Natural killer cell (primary cell): Measurements from ENCODE around the gene MMP10. TPM values are rescaled to one million over a fixed set of nuclear protein-coding genes. Genes with fewer than 3 reads are reported as not detected.

Source experiments
- ATAC-seq, 3 donors: fragments of 150-1000 bp in 2 of 3; fragments of 200-7000 bp in 1 of 3; cut with Tn5 transposase; 1 replicate in 1 of 3; 2 replicates in 2 of 3; pipeline ENCODE4 v1.10.0; 2021; ENCODE audit warnings: mild to moderate bottlenecking in 2 of 3, moderate library complexity in 2 of 3
- DNase-seq, 2 donors: peaks; one replicate each; pipeline versions ENCODE4 v3.0.0 to v3.0.0-alpha.2; 2013 to 2021; ENCODE audit warnings: mixed read lengths in 1 of 2
- H3K27ac ChIP-seq: one replicate; pipeline ENCODE4 v1.5.1; 2013; ENCODE audit warnings: mild to moderate bottlenecking, low read length
- H3K27me3 ChIP-seq: one replicate; pipeline ENCODE4 v1.6.1; 2013; ENCODE audit warnings: low read length; ENCODE audit not compliant: control insufficient read depth, insufficient read depth
- H3K36me3 ChIP-seq: one replicate; pipeline ENCODE4 v1.6.1; 2013; ENCODE audit warnings: low read length; ENCODE audit not compliant: control insufficient read depth, insufficient read depth
- H3K4me1 ChIP-seq: one replicate; pipeline ENCODE4 v1.6.1; 2013; ENCODE audit warnings: low read length; ENCODE audit not compliant: control insufficient read depth, insufficient read depth
- H3K4me3 ChIP-seq: one replicate; pipeline ENCODE4 v1.5.1; 2013; ENCODE audit warnings: low read length
- H3K9me3 ChIP-seq: one replicate; pipeline ENCODE4 v1.6.1; 2013; ENCODE audit warnings: low read length; ENCODE audit not compliant: control insufficient read depth, insufficient read depth
- H3K27ac Mint-ChIP-seq, 2 donors: one replicate each; pipeline ENCODE4 v1.8.0; 2022; ENCODE audit warnings: mild to moderate bottlenecking in 2 of 2, mixed read lengths in 2 of 2, moderate library complexity in 1 of 2
- H3K27me3 Mint-ChIP-seq, 2 donors: one replicate each; pipeline ENCODE4 v1.8.0; 2022; ENCODE audit warnings: low read depth in 2 of 2, mixed read lengths in 2 of 2
- H3K36me3 Mint-ChIP-seq: one replicate; pipeline ENCODE4 v1.8.0; 2022; ENCODE audit warnings: mixed read lengths
- H3K4me1 Mint-ChIP-seq, 2 donors: one replicate each; pipeline ENCODE4 v1.8.0; 2022; ENCODE audit warnings: mixed read lengths in 2 of 2
- H3K4me3 Mint-ChIP-seq: one replicate; pipeline ENCODE4 v1.8.0; 2022; ENCODE audit warnings: mild to moderate bottlenecking, moderate library complexity, mixed read lengths
- H3K9me3 Mint-ChIP-seq, 2 donors: one replicate each; pipeline ENCODE4 v1.8.0; 2022; ENCODE audit warnings: mixed read lengths in 2 of 2
- CTCF ChIP-seq: fragments of 200-600 bp; IDR thresholded peaks from one replicate; pipeline ENCODE4 v1.8.0; 2022; ENCODE audit warnings: antibody characterized with exemption
- WGBS: methylation state at CpG from one replicate; pipeline ENCODE4 v1.1.7; 2013; ENCODE audit warnings: missing lambda C conversion rate; ENCODE audit not compliant: insufficient coverage; 5-methylcytosine and 5-hydroxymethylcytosine counted together
- intact Hi-C: fragments of 100-400 bp; cut with micrococcal nuclease; formaldehyde crosslinking; loops from one replicate; pipeline ENCODE4 v1.14.2; 2022
- total RNA-seq, 4 donors: library from RNA; stranded (reverse); fragments of 120-200 nt in 1 of 4; gene quantifications; one replicate each; pipeline versions ENCODE4 v1.2.3 to v1.2.4, GENCODE V29; 2013 to 2022

MMP10 gene
- total RNA-seq, 3 donors from 2014 or later (not counting 1 experiment from before 2014, with no cell fraction given), result not detected

DNA sequence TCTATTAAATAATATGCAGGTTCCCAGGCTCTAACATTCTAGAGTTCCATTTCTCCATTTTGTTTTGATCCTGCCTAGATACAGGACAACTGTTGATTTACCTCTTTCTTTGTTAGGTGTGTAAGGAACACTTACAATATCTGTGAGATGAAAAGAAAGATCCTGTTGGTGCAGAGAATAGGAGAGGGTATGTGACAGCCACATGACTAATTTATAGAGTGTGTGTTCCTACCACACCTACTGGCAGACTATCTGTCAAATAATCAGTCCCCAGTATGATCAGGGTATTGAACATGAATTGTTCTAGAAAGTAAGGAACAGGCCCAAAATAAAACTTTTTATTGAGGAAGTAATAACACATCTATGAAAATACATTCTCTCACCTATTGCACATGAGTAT lies 10.2 kb downstream of the MMP10 start:
- Histone ChIP-seq H3K36me3 (no peaks in the 10 kb centered on the region), H3K27ac (no peak overlapping the region), H3K4me1 (no peaks in the 10 kb centered on the region), H3K9me3 (no peaks in the 10 kb centered on the region), H3K27me3 (no peaks in the 10 kb centered on the region), H3K4me3 (no peak overlapping the region)
- Mint-ChIP-seq H3K27me3 (peaks cover 7 to 19% of the 10 kb centered on the region in 2 donors), H3K27ac (no peak overlapping the region), H3K36me3 (no peaks in the 10 kb centered on the region), H3K9me3 (no peaks in the 10 kb centered on the region), H3K4me3 (no peak overlapping the region), H3K4me1 (no peaks in the 10 kb centered on the region)
- no peak for ATAC-seq
- no peak for TF ChIP-seq CTCF
- intact Hi-C loops, result no loop called here
- DNase-seq, result no peak

- no peak overlapping the region for H3K4me3 Mint-ChIP-seq
- H3K4me1 ChIP-seq, result no peaks in the 10 kb centered on the region
- H3K36me3 Mint-ChIP-seq, result no peaks in the 10 kb centered on the region
- 59% methylated on average over 16 of the region's 18 CpGs for WGBS
- no peak overlapping the region for H3K27ac ChIP-seq
- peaks cover 3 to 11% of the 10 kb centered on the region in 2 donors for H3K27me3 Mint-ChIP-seq
- no peaks in the 10 kb centered on the region for H3K36me3 ChIP-seq
- ATAC-seq, result no peak
- peaks cover 3% of the 10 kb centered on the region in 2 donors for H3K9me3 Mint-ChIP-seq
- intact Hi-C loops, result no loop called here
- H3K4me1 Mint-ChIP-seq, result no peaks in the 10 kb centered on the region
- DNase-seq, result no peak
- H3K27me3 ChIP-seq, result no peaks in the 10 kb centered on the region
- H3K9me3 ChIP-seq, result no peaks in the 10 kb centered on the region
- no peak for TF ChIP-seq CTCF
- H3K27ac Mint-ChIP-seq, result no peak overlapping the region
- H3K4me3 ChIP-seq, result no peak overlapping the region
Observed at GRCh38 chr11:102767800-102768199, 12.6 kb downstream of the MMP10 start.

DNA sequence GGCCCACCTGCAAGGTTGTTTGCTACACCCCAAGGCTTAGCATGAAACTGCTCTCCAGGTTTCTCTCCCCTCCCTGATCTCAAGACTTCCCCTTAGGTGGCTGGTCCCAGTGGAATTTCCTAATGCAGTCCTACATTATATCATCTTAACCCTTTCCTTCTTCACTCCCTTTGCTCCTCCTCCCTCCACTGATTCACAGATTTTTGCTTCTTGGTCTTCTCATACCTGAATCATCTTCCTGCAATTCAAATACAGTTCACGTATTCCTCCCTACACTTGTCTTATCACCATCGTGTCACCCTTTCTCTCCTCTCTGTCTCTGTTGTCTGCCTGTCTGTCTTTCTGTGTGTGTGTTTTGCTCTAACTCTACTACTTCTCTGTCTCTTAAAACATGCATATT lies 17.0 kb downstream of the MMP10 start:
- intact Hi-C loops, result no loop called here

More for the DNA sequence above, 17.0 kb downstream of the MMP10 start:
- Mint-ChIP-seq H3K36me3 (no peaks in the 10 kb centered on the region), H3K9me3 (peaks cover 3% of the 10 kb centered on the region in 2 donors), H3K27me3 (peaks cover 0 to 2% of the 10 kb centered on the region in 2 donors), H3K27ac (no peak overlapping the region), H3K4me1 (no peaks in the 10 kb centered on the region), H3K4me3 (no peak overlapping the region)
- H3K4me1 ChIP-seq, result no peaks in the 10 kb centered on the region
- no peaks in the 10 kb centered on the region for H3K9me3 ChIP-seq
- DNase-seq (no peak), ATAC-seq (no peak)
- H3K36me3 ChIP-seq, result no peaks in the 10 kb centered on the region
- H3K27ac ChIP-seq, result no peak overlapping the region
- 85% methylated on average over 2 of the region's 2 CpGs for WGBS
- TF ChIP-seq CTCF, result no peak
- H3K4me3 ChIP-seq, result no peak overlapping the region
- no peaks in the 10 kb centered on the region for H3K27me3 ChIP-seq
